Cardiac fibroblast (primary cell): ENCODE measurements around the gene DUOXA1.
"Not testable (repeated sequence)": the region's sequence is repeated elsewhere in the genome, so short reads cannot be mapped to it uniquely, and the experiment has no call there.

ENCODE experiments used
- DNase-seq, 2 donors: peaks; one replicate each; pipeline versions ENCODE4 v3.0.0 to v3.0.0-alpha.2; 2010; ENCODE audit warnings: low read depth in 2 of 2
- H3K4me3 ChIP-seq, 2 donors: replicated peaks in 1 of 2; 1 replicate in 1 of 2; 2 replicates in 1 of 2; pipeline ENCODE4 v1.5.1; 2011; ENCODE audit warnings: low read depth in 2 of 2, low read length in 2 of 2, mild to moderate bottlenecking in 2 of 2, moderate library complexity in 1 of 2

The DUOXA1 gene

DNA sequence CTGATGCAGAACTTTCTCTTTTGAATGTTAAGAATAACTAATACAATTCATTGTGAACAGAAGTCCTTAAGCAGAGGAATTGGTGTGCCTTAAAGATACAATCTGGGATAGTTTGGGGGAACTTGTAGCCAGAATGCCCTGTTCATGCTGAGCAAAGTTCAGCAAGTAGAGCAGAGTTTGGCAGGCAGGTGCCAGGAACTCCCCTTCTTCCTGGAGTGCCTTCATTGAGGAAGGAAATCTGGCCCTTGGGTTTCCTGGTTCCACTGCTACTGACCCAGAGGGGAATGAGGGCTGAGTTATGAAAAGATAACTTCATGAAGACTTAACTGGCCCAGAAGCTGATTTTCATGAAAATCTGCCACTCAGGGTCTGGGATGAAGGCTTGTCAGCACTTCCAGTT, 56.1 kb downstream of the DUOXA1 start:
- H3K4me3 ChIP-seq, result not testable (repeated sequence)

DNA sequence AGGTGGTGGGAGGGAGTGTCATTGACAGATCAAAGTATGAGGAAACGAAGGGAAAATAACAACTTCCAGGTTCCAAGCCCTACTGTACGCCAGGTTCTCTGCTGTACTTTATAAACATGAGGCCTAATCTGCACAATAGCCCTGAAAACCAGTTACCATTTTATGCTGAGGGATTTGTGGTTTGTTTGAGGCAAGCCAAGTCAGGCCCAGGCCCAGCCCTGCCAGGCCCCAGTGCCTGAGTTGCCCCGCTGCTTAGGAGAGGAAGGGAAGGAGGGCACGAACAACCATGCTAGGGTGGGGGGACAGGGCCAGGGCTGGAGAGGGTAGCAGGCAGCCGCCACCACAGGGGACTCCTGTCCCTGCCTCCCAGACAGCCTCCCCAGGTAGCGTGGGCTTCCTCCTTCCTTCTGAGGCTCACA, 59.7 kb downstream of the DUOXA1 start:
- DNase-seq, H3K4me3 ChIP-seq: not testable (repeated sequence)

More for the DNA sequence above, 56.1 kb downstream of the DUOXA1 start:
- not testable (repeated sequence) for DNase-seq
